Loucy (cell line): ENCODE measurements around the gene CBX3.

ENCODE experiments used
- EZH2phosphoT487 ChIP-seq: fragments of 200-600 bp; IDR thresholded peaks from 2 replicates; pipeline ENCODE4 v1.6.1; 2018; ENCODE audit warnings: antibody characterized with exemption, mild to moderate bottlenecking, moderate library complexity, borderline replicate concordance
- TF ChIP-seq, protein P1 (sequence below): fragments of 200-600 bp; sonication (generic); conservative IDR thresholded peaks from 2 replicates; pipeline ENCODE4 v1.5.1; 2014; ENCODE audit warnings: mild to moderate bottlenecking, antibody characterized with exemption, low read length

DNA sequence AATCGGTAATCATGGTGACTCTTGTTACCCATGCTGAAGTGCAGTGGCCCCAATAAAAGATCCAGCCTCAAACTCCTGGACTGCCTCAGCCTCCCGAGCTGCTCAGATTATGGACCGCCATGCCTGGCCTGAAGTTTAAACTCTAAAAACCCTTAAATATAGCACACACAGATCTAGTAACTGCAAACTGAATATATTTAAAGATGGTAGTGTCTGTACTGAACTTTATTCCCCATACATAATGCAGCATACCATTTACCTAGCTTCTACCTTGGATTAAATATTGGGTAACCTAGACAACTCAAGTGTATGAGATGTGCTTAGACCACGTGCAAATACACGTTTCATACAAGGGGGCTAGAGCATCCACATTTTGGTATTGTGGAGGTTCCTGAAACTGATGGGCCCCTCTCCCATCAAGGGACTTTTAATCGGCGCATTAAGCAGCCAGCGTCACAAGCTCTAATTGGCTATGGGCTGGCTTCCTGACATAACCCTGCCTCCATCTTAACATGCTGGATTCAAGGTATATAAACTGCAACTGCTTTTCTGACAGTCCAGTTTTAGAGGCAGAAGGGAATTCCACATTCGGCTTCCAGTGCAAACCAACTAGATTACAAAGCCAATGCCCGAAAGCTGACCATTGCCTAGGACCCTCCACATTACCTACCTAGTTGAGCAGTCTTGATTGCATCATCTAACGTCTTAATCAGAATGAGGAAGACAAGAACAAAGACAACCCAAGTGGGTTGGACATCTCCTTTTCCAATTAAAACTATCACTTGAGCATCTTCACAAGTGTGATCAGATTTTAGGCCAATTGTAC lies 14.0 kb upstream of the CBX3 start:
- TF ChIP-seq, protein P1, sequence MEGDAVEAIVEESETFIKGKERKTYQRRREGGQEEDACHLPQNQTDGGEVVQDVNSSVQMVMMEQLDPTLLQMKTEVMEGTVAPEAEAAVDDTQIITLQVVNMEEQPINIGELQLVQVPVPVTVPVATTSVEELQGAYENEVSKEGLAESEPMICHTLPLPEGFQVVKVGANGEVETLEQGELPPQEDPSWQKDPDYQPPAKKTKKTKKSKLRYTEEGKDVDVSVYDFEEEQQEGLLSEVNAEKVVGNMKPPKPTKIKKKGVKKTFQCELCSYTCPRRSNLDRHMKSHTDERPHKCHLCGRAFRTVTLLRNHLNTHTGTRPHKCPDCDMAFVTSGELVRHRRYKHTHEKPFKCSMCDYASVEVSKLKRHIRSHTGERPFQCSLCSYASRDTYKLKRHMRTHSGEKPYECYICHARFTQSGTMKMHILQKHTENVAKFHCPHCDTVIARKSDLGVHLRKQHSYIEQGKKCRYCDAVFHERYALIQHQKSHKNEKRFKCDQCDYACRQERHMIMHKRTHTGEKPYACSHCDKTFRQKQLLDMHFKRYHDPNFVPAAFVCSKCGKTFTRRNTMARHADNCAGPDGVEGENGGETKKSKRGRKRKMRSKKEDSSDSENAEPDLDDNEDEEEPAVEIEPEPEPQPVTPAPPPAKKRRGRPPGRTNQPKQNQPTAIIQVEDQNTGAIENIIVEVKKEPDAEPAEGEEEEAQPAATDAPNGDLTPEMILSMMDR, result no peak
- no peak for TF ChIP-seq EZH2phosphoT487
